ENCODE results near the gene MRPL19. TPM values are rescaled to one million over a fixed set of nuclear protein-coding genes. Genes with fewer than 3 reads are reported as not detected.

The MRPL19 gene
- total and polyA plus RNA-seq, 9 donors, result 11.9 to 46.8 (median 32.5) TPM

DNA sequence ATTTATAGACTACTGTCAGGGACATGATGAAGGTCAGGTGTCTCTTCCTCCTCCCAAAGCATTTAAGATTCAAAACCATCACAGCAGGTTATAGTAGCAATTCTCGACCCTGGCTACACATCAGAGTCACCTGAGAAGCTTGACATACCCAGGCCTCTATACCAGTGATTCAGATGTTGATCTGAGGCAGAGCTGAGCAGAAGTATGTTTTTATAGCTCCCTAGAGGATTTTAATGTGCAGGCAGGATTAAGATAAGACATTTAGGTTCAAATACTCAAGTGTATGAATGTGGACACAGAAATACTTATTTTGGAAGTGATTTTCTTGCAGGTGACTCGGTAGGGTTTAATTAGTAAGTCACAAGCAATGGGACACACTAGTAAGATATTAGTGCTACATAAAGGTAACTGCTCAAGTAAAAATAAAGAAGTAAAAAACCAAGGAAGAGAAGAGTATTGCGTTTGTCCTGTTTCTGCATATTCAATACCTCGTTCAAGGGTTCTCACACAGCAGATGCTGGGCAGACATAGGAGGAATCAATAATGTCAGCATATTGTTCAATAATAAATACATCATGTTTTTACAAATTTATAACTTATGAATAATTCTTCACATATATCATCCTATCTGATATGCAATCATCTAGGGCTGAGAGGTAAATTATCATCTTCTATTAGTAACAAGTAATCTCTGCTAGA, 57.2 kb downstream of the MRPL19 start:
- DNase-seq, result no peak
- no peaks in the 10 kb centered on the region for H3K4me1 ChIP-seq (ENCODE audit: insufficient read depth)
- no peaks in the 10 kb centered on the region for H3K9me3 ChIP-seq
- no peak overlapping the region for H3K27ac ChIP-seq
- no peaks in the 10 kb centered on the region for H3K27me3 ChIP-seq
- H3K36me3 ChIP-seq, result no peaks in the 10 kb centered on the region
- intact Hi-C loops (cut with DNase I), result no loop called here
- 88 to 89% (median 89%) methylated on average over 4 of the region's 4 CpGs for WGBS, 3 donors
- no peak for TF ChIP-seq POLR2A (IDR thresholded peaks at IDR 0.05)
- TF ChIP-seq EP300 (IDR thresholded peaks at IDR 0.05), result no peak
- TF ChIP-seq, protein P1, sequence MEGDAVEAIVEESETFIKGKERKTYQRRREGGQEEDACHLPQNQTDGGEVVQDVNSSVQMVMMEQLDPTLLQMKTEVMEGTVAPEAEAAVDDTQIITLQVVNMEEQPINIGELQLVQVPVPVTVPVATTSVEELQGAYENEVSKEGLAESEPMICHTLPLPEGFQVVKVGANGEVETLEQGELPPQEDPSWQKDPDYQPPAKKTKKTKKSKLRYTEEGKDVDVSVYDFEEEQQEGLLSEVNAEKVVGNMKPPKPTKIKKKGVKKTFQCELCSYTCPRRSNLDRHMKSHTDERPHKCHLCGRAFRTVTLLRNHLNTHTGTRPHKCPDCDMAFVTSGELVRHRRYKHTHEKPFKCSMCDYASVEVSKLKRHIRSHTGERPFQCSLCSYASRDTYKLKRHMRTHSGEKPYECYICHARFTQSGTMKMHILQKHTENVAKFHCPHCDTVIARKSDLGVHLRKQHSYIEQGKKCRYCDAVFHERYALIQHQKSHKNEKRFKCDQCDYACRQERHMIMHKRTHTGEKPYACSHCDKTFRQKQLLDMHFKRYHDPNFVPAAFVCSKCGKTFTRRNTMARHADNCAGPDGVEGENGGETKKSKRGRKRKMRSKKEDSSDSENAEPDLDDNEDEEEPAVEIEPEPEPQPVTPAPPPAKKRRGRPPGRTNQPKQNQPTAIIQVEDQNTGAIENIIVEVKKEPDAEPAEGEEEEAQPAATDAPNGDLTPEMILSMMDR (IDR thresholded peaks at IDR 0.05), result no peak
- no peak overlapping the region for H3K4me3 ChIP-seq

DNA sequence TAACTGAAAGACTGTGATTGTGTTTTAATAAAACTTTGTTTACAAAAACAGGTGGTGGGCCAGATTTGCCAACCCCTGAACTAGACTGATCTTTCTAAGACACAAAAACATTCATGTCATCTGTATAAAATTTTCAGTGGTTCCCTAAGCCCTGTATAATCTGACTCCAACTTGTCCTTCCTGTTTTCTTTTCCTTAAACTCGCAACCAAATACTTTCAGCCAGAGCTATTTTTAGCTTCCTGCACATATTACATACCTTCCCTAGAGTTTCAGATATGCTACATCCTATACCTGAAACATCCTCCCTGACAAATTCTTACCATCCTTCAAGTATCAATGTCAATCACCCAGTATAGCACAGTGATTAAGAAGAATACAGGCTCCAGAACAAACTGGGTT, 59.3 kb downstream of the MRPL19 start:
- H3K27ac ChIP-seq, result no peak overlapping the region
- no peaks in the 10 kb centered on the region for H3K36me3 ChIP-seq
- no peak for TF ChIP-seq POLR2A (IDR thresholded peaks at IDR 0.05)
- no peak for TF ChIP-seq EP300 (IDR thresholded peaks at IDR 0.05)
- TF ChIP-seq, protein P1 (IDR thresholded peaks at IDR 0.05), result no peak
- 29 to 44% (median 38%) methylated on average over 1 of the region's 1 CpG for WGBS, 3 donors
- H3K9me3 ChIP-seq, result no peaks in the 10 kb centered on the region
- no peaks in the 10 kb centered on the region for H3K27me3 ChIP-seq
- DNase-seq, result no peak
- H3K4me1 ChIP-seq (ENCODE audit: insufficient read depth), result no peaks in the 10 kb centered on the region
- no peak overlapping the region for H3K4me3 ChIP-seq
- intact Hi-C loops (cut with DNase I), result no loop called here

DNA sequence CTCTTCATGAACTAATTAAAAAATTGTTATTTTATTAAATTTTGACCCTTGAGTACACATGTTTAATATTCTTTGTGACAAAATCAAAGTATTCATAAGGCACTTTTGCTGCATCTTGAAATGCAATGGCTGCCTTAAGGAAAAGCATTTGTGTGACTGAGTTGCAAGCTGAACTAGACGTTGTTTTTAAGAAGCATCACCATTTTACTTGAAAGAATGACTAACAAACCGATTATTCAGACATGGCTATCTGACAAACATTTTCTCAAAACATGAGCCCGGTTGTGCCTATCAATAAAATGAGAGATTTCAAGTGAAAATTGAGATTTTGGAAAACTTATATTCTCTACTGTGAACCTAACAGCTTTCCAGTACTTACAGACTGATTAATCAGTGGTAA, 61.3 kb downstream of the MRPL19 start:
- Histone ChIP-seq H3K36me3 (no peaks in the 10 kb centered on the region), H3K9me3 (no peaks in the 10 kb centered on the region), H3K4me3 (no peak overlapping the region), H3K27me3 (no peaks in the 10 kb centered on the region), H3K4me1 (ENCODE audit: insufficient read depth) (peaks cover 1% of the 10 kb centered on the region), H3K27ac (no peak overlapping the region)
- DNase-seq, result no peak
- WGBS, 3 donors, result 60 to 66% (median 66%) methylated on average over 3 of the region's 3 CpGs
- intact Hi-C loops (cut with DNase I), result no loop called here
- TF ChIP-seq, protein P1 (IDR thresholded peaks at IDR 0.05), result no peak
- no peak for TF ChIP-seq POLR2A (IDR thresholded peaks at IDR 0.05)
- no peak for TF ChIP-seq EP300 (IDR thresholded peaks at IDR 0.05)

DNA sequence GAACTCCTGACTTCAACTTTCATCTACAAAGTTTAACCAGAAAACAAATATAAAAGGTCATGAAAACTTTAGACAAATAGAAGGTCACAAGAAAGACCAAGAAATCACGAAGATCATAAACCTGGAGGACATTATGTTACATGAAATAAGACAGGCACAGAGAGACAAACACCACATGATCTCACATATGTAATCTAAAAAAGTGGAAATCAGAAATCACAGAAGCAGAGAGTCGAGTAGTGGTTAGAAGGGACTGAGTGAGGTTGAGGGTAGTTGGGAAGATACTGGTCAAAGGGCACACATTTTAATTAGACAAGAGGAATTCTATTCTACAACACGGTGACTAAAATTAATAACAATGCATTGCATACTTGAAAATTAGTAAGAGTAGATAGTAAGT, 62.7 kb downstream of the MRPL19 start:
- Histone ChIP-seq H3K4me3 (peak overlapping the region; percentile 68), H3K9me3 (no peaks in the 10 kb centered on the region), H3K36me3 (no peaks in the 10 kb centered on the region), H3K4me1 (ENCODE audit: insufficient read depth) (peaks cover 1% of the 10 kb centered on the region), H3K27ac (no peak overlapping the region), H3K27me3 (no peaks in the 10 kb centered on the region)
- no peak for DNase-seq
- WGBS, 3 donors, result 15 to 22% (median 22%) methylated on average over 3 of the region's 3 CpGs
- TF ChIP-seq, protein P1 (IDR thresholded peaks at IDR 0.05), result no peak
- TF ChIP-seq EP300 (IDR thresholded peaks at IDR 0.05) (no peak), POLR2A (IDR thresholded peaks at IDR 0.05) (no peak)
- intact Hi-C loops (cut with DNase I), result no loop called here

All from ovary (tissue), 9 donors.